Vagina (tissue), 2 donors: ENCODE results near the gene ZBTB7C. TPM values are rescaled to one million over a fixed set of nuclear protein-coding genes. Genes with fewer than 3 reads are reported as not detected.

ENCODE experiments used
- DNase-seq, 2 donors: peaks; one replicate each; pipeline ENCODE4 v3.0.0-alpha.2; 2017; ENCODE audit errors: extremely low spot score in 2 of 2
- H3K27ac ChIP-seq: fragments of 200-600 bp; sonication (generic); one replicate; pipeline ENCODE4 v1.5.1; 2019
- H3K27me3 ChIP-seq: fragments of 200-600 bp; sonication (generic); one replicate; pipeline ENCODE4 v1.5.1; 2019
- H3K36me3 ChIP-seq, 2 donors: fragments of 200-600 bp; sonication (generic); one replicate each; pipeline ENCODE4 v1.5.1; 2017 to 2019
- H3K4me1 ChIP-seq: fragments of 200-600 bp; sonication (generic); one replicate; pipeline ENCODE4 v1.5.1; 2019
- H3K4me3 ChIP-seq, 2 donors: fragments of 200-600 bp; sonication (generic); 1 replicate in 1 of 2; 2 replicates in 1 of 2; pipeline ENCODE4 v1.5.1; 2016 to 2019
- H3K9me3 ChIP-seq: fragments of 200-600 bp; sonication (generic); one replicate; pipeline ENCODE4 v1.5.1; 2019
- POLR2A ChIP-seq, 2 donors: fragments of 450-650 bp; IDR thresholded peaks; one replicate each; pipeline ENCODE4 v1.6.1; 2017; ENCODE audit warnings: antibody characterized with exemption in 2 of 2, mild to moderate bottlenecking in 2 of 2, moderate library complexity in 2 of 2
- POLR2AphosphoS5 ChIP-seq, 2 donors: sonication (generic); formaldehyde crosslinking; IDR thresholded peaks; one replicate each; pipeline ENCODE4 v1.9.0; 2017; ENCODE audit warnings: antibody characterized with exemption in 2 of 2, mild to moderate bottlenecking in 2 of 2, low read depth in 1 of 2; ENCODE audit not compliant: insufficient read depth in 1 of 2
- intact Hi-C: fragments of 100-400 bp; cut with DNase I; formaldehyde crosslinking; loops from one replicate; pipeline ENCODE4 v1.15.1; 2023
- total RNA-seq: library from RNA; depleted of rRNA; stranded (reverse); fragments of >200 nt; gene quantifications from one replicate; pipeline ENCODE4 v1.2.3, GENCODE V29; 2016
- TF ChIP-seq, protein P1 (sequence below), 3 experiments: fragments of 450-650 bp in 2 of 3; fragments of 200-600 bp in 1 of 3; sonication (generic) in 1 of 3; IDR thresholded peaks; one replicate each; pipeline ENCODE4 v1.5.1; 2017 to 2019; ENCODE audit warnings: antibody characterized with exemption in 3 of 3, mild to moderate bottlenecking in 2 of 3, moderate library complexity in 2 of 3

The ZBTB7C gene
- total RNA-seq, 1 donor from 2014 or later, result 40.5 TPM

DNA sequence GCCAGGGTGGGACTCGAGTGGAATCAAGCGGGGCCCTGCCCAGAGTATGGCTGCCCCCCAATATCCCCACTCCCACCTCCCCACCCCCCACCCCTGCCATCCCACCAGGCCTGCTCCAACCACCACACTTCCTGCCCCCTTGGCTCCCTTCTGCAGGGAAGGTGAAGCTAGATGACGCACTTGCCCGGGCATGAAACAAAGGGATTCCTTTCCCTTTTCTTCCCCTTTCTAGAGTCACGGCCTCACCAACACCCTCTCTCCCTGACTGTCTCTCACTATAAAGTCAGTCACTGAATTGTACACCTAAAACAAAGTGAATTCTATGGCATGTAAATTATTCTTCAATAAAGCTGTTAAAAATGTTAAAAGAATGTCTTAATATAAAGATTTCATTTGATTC is 16.0 kb downstream of the ZBTB7C start:
- TF ChIP-seq POLR2A (IDR thresholded peaks at IDR 0.05) (no peak), POLR2AphosphoS5 (IDR thresholded peaks at IDR 0.05; ENCODE audit: insufficient read depth in 1 of 2, low read depth in 1 of 2) (no peak)
- TF ChIP-seq, protein P1, sequence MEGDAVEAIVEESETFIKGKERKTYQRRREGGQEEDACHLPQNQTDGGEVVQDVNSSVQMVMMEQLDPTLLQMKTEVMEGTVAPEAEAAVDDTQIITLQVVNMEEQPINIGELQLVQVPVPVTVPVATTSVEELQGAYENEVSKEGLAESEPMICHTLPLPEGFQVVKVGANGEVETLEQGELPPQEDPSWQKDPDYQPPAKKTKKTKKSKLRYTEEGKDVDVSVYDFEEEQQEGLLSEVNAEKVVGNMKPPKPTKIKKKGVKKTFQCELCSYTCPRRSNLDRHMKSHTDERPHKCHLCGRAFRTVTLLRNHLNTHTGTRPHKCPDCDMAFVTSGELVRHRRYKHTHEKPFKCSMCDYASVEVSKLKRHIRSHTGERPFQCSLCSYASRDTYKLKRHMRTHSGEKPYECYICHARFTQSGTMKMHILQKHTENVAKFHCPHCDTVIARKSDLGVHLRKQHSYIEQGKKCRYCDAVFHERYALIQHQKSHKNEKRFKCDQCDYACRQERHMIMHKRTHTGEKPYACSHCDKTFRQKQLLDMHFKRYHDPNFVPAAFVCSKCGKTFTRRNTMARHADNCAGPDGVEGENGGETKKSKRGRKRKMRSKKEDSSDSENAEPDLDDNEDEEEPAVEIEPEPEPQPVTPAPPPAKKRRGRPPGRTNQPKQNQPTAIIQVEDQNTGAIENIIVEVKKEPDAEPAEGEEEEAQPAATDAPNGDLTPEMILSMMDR (IDR thresholded peaks at IDR 0.05), result no peak
- intact Hi-C loops, result no loop called here
- H3K27me3 ChIP-seq, result no peaks in the 10 kb centered on the region
- no peaks in the 10 kb centered on the region for H3K9me3 ChIP-seq
- H3K4me1 ChIP-seq, result peaks cover 22% of the 10 kb centered on the region
- no peak overlapping the region for H3K4me3 ChIP-seq
- no peak for DNase-seq
- H3K27ac ChIP-seq, result peak overlapping the region; percentile 6
- no peaks in the 10 kb centered on the region for H3K36me3 ChIP-seq

DNA sequence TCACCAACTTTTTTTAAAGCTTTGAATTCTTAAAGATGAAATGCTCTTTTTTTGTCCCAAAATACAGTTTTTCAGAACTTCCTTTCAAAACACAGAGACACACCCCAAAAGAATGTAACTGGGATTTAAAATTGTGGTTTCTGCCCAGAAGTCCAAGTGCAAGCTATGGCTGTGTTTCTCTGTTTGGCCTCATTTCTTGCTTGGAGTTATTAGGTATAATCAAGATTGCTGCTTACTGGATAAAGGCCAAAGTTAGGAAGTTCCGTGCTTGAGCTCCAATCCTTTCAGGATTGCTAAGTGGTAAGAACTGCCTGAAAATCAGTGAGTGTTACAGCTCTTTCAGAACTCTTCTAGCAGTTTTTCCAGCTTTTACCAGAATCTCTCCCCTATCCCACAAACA is 16.9 kb downstream of the ZBTB7C start:
- Histone ChIP-seq H3K4me3 (no peak overlapping the region), H3K9me3 (no peaks in the 10 kb centered on the region), H3K27ac (no peak overlapping the region), H3K27me3 (no peaks in the 10 kb centered on the region), H3K36me3 (no peaks in the 10 kb centered on the region), H3K4me1 (peaks cover 22% of the 10 kb centered on the region)
- intact Hi-C loops, result no loop called here
- DNase-seq, result no peak
- TF ChIP-seq, protein P1 (IDR thresholded peaks at IDR 0.05), result no peak
- TF ChIP-seq POLR2A (IDR thresholded peaks at IDR 0.05), result no peak
- TF ChIP-seq POLR2AphosphoS5 (IDR thresholded peaks at IDR 0.05; ENCODE audit: insufficient read depth in 1 of 2, low read depth in 1 of 2), result no peak

- H3K27ac ChIP-seq, result no peak overlapping the region
- peak in 1 of 2 donors; percentile 67 for DNase-seq
Observed at GRCh38 chr18:48391868-48392267, 17.3 kb downstream of the ZBTB7C start.

GRCh38 chr18:48390641-48391040 is 18.5 kb downstream of the ZBTB7C start:
- H3K27ac ChIP-seq, result no peak overlapping the region
- intact Hi-C loops, result no loop called here
- no peaks in the 10 kb centered on the region for H3K36me3 ChIP-seq
- no peak for TF ChIP-seq POLR2A (IDR thresholded peaks at IDR 0.05)
- TF ChIP-seq, protein P1 (IDR thresholded peaks at IDR 0.05), result no peak
- no peak for TF ChIP-seq POLR2AphosphoS5 (IDR thresholded peaks at IDR 0.05; ENCODE audit: insufficient read depth in 1 of 2, low read depth in 1 of 2)
- peaks cover 22% of the 10 kb centered on the region for H3K4me1 ChIP-seq
- no peak overlapping the region for H3K4me3 ChIP-seq
- H3K27me3 ChIP-seq, result no peaks in the 10 kb centered on the region
- no peaks in the 10 kb centered on the region for H3K9me3 ChIP-seq
- DNase-seq, result peak in 1 of 2 donors; percentile 58

More at GRCh38 chr18:48391868-48392267, 17.3 kb downstream of the ZBTB7C start:
- Histone ChIP-seq H3K9me3 (no peaks in the 10 kb centered on the region), H3K36me3 (no peaks in the 10 kb centered on the region), H3K27me3 (no peaks in the 10 kb centered on the region), H3K4me3 (no peak overlapping the region), H3K4me1 (peaks cover 22% of the 10 kb centered on the region)
- intact Hi-C loops, result no loop called here
- TF ChIP-seq POLR2A (IDR thresholded peaks at IDR 0.05), result no peak
- TF ChIP-seq, protein P1 (IDR thresholded peaks at IDR 0.05), result no peak
- TF ChIP-seq POLR2AphosphoS5 (IDR thresholded peaks at IDR 0.05; ENCODE audit: insufficient read depth in 1 of 2, low read depth in 1 of 2), result no peak

GRCh38 chr18:48388478-48388877 is 20.7 kb downstream of the ZBTB7C start:
- DNase-seq, result peak in 1 of 2 donors; percentile 18
- intact Hi-C loops, result no loop called here
- no peaks in the 10 kb centered on the region for H3K36me3 ChIP-seq
- no peak overlapping the region for H3K27ac ChIP-seq
- no peaks in the 10 kb centered on the region for H3K9me3 ChIP-seq
- no peak overlapping the region for H3K4me3 ChIP-seq
- peaks cover 14% of the 10 kb centered on the region for H3K4me1 ChIP-seq
- H3K27me3 ChIP-seq, result no peaks in the 10 kb centered on the region
- TF ChIP-seq, protein P1 (IDR thresholded peaks at IDR 0.05), result no peak
- TF ChIP-seq POLR2A (IDR thresholded peaks at IDR 0.05), result no peak
- TF ChIP-seq POLR2AphosphoS5 (IDR thresholded peaks at IDR 0.05; ENCODE audit: insufficient read depth in 1 of 2, low read depth in 1 of 2), result no peak
